ENCODE results near the gene HCFC1R1. TPM values are rescaled to one million over a fixed set of nuclear protein-coding genes. Genes with fewer than 3 reads are reported as not detected.
A peak's percentile ranks its signal among the peaks of the same experiment; 100 is the strongest.

The HCFC1R1 gene
- total RNA-seq, 2 donors from 2014 or later: 49.8 to 59.1 TPM

DNA sequence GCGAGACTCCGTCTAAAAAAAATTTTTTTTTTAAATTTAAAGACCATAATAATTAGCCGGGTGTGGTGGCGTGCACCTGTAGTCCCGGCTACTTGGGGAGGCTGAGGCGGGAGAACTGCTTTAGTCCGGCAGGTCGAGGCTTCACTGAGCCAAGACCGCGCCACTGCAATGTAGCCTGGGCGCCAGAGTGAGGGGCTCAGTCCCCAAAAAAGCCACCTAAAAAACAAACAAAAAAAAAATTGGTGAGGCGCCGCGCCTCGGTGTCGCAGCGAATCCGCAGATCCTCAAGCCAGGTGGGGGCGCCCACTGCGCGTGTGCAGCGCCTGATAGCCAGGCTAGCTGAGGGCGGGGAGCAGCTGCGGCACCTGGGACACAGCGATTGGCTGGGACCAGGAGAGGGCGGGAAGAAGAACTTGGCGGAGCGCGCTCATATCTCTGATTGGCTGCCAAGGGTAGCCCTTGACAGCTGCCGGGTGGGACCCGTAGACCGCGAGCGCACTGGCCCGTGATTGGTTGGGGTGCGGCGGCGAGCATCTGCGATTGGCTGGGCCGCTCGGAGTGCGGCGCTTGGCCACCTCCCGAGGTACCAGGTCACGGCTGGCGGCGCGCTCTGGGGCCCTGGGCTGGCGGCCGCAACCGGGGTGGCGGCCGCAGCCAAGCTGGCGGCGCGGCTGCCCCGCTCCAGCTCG lies 20.0 kb downstream of the HCFC1R1 start:
- Mint-ChIP-seq H3K27ac (no peak overlapping the region), H3K36me3 (ENCODE audit: low read depth) (no peaks in the 10 kb centered on the region), H3K9me3 (no peaks in the 10 kb centered on the region), H3K4me3 (peak overlapping the region; percentile 19), H3K27me3 (ENCODE audit: insufficient read depth) (peaks cover 2% of the 10 kb centered on the region), H3K4me1 (peaks cover 31% of the 10 kb centered on the region)
- H3K4me1 ChIP-seq (ENCODE audit: control insufficient read depth, insufficient read depth, low read length): peaks cover 21% of the 10 kb centered on the region
- TF ChIP-seq, protein P1, sequence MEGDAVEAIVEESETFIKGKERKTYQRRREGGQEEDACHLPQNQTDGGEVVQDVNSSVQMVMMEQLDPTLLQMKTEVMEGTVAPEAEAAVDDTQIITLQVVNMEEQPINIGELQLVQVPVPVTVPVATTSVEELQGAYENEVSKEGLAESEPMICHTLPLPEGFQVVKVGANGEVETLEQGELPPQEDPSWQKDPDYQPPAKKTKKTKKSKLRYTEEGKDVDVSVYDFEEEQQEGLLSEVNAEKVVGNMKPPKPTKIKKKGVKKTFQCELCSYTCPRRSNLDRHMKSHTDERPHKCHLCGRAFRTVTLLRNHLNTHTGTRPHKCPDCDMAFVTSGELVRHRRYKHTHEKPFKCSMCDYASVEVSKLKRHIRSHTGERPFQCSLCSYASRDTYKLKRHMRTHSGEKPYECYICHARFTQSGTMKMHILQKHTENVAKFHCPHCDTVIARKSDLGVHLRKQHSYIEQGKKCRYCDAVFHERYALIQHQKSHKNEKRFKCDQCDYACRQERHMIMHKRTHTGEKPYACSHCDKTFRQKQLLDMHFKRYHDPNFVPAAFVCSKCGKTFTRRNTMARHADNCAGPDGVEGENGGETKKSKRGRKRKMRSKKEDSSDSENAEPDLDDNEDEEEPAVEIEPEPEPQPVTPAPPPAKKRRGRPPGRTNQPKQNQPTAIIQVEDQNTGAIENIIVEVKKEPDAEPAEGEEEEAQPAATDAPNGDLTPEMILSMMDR (conservative IDR thresholded peaks at IDR 0.05): peak; percentile 62
- H3K4me3 ChIP-seq (ENCODE audit: low read length): no peak overlapping the region
- H3K9me3 ChIP-seq (ENCODE audit: control insufficient read depth, low read length): no peaks in the 10 kb centered on the region
- no peaks in the 10 kb centered on the region for H3K36me3 ChIP-seq (ENCODE audit: control insufficient read depth, insufficient read depth, low read length)
- no peak overlapping the region for H3K27ac ChIP-seq (ENCODE audit: low read depth, low read length)
- WGBS, 2 experiments (ENCODE audit: insufficient coverage in 1 of 2, insufficient read length in 1 of 2): 9 to 15% methylated on average over 32 to 58 of the region's 58 CpGs
- H3K9ac ChIP-seq (ENCODE audit: extremely low read depth, low read length, poor library complexity, severe bottlenecking): no peak overlapping the region
- H3K27me3 ChIP-seq (ENCODE audit: control insufficient read depth, insufficient read depth, low read length, poor library complexity, severe bottlenecking): no peaks in the 10 kb centered on the region
- DNase-seq: peak; percentile 99

DNA sequence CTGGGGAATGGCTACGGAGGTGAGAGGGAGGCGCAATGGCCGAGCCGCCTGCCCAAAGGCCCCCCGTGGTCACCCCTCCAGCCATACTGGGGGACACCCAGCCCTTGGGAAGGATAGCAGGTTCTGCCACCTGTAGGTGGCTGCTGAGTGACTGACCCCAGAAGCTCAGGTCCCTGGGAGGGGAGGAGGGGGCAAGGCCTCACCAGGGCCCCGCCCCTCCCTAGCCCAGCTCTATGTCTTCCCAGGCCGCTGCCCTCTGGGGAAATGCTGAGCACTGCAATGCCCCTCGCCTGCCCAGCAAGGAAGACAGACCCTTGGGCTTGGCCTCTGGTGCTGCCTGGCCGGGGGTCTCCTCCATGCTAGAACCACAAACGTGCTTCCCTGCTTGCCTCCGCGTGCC lies 22.4 kb downstream of the HCFC1R1 start:
- H3K4me3 ChIP-seq (ENCODE audit: low read length): no peak overlapping the region
- TF ChIP-seq, protein P1 (conservative IDR thresholded peaks at IDR 0.05): peak; percentile 28
- H3K36me3 ChIP-seq (ENCODE audit: control insufficient read depth, insufficient read depth, low read length): no peaks in the 10 kb centered on the region
- Mint-ChIP-seq H3K27me3 (ENCODE audit: insufficient read depth) (peaks cover 2% of the 10 kb centered on the region), H3K4me3 (no peak overlapping the region), H3K36me3 (ENCODE audit: low read depth) (no peaks in the 10 kb centered on the region), H3K4me1 (peaks cover 8% of the 10 kb centered on the region), H3K9me3 (no peaks in the 10 kb centered on the region), H3K27ac (no peak overlapping the region)
- H3K9ac ChIP-seq (ENCODE audit: extremely low read depth, low read length, poor library complexity, severe bottlenecking): no peak overlapping the region
- DNase-seq: peak; percentile 84
- no peak overlapping the region for H3K27ac ChIP-seq (ENCODE audit: low read depth, low read length)
- H3K4me1 ChIP-seq (ENCODE audit: control insufficient read depth, insufficient read depth, low read length): no peaks in the 10 kb centered on the region
- no peaks in the 10 kb centered on the region for H3K27me3 ChIP-seq (ENCODE audit: control insufficient read depth, insufficient read depth, low read length, poor library complexity, severe bottlenecking)
- H3K9me3 ChIP-seq (ENCODE audit: control insufficient read depth, low read length): no peaks in the 10 kb centered on the region
- 86 to 87% methylated on average over 9 to 12 of the region's 12 CpGs for WGBS, 2 experiments (ENCODE audit: insufficient coverage in 1 of 2, insufficient read length in 1 of 2)

DNA sequence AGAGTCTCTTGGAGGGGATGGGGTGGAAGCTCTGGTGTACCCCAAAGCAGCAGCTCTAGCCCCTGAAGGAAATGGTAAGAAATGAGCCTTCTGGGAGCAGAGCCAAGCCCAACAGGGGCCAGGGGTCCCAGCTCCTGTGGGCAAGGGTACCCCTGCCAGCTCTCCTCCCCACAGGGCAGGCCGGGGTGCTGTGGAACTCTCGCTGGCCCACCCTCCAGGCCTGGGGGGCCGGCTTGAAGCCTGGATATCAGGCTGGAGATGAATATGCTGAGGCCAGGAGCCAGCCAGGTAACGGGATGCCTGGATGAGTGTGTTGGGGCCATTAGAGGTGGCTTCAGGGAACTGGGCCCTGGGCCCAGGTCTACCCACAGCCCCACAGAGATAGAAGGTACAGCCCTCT lies 23.2 kb downstream of the HCFC1R1 start:
- Histone ChIP-seq H3K4me1 (ENCODE audit: control insufficient read depth, insufficient read depth, low read length) (no peaks in the 10 kb centered on the region), H3K27ac (ENCODE audit: low read depth, low read length) (no peak overlapping the region), H3K9ac (ENCODE audit: extremely low read depth, low read length, poor library complexity, severe bottlenecking) (no peak overlapping the region), H3K36me3 (ENCODE audit: control insufficient read depth, insufficient read depth, low read length) (no peaks in the 10 kb centered on the region), H3K27me3 (ENCODE audit: control insufficient read depth, insufficient read depth, low read length, poor library complexity, severe bottlenecking) (no peaks in the 10 kb centered on the region), H3K4me3 (ENCODE audit: low read length) (no peak overlapping the region), H3K9me3 (ENCODE audit: control insufficient read depth, low read length) (no peaks in the 10 kb centered on the region)
- peaks cover 4% of the 10 kb centered on the region for H3K4me1 Mint-ChIP-seq
- no peak for DNase-seq
- WGBS, 2 experiments (ENCODE audit: insufficient coverage in 1 of 2, insufficient read length in 1 of 2): 83 to 88% methylated on average over 1 to 4 of the region's 4 CpGs
- no peaks in the 10 kb centered on the region for H3K9me3 Mint-ChIP-seq
- no peaks in the 10 kb centered on the region for H3K36me3 Mint-ChIP-seq (ENCODE audit: low read depth)
- H3K4me3 Mint-ChIP-seq: no peak overlapping the region
- TF ChIP-seq, protein P1 (conservative IDR thresholded peaks at IDR 0.05): no peak
- H3K27ac Mint-ChIP-seq: no peak overlapping the region
- H3K27me3 Mint-ChIP-seq (ENCODE audit: insufficient read depth): peaks cover 2% of the 10 kb centered on the region
